ENCODE data around the gene CSF1R. TPM values are rescaled to one million over a fixed set of nuclear protein-coding genes. Genes with fewer than 3 reads are reported as not detected.

Gene CSF1R
- total and polyA plus RNA-seq, 2 donors from 2014 or later = 7.5 to 55.8 TPM

GRCh38 chr5:150108711-150109514 lies 22.6 kb upstream of the CSF1R start:
- no peak for FAIRE-seq
- Histone ChIP-seq H3K4me3 (ENCODE audit: low read length in 3 of 3) (no peak overlapping the region), H3K36me3 (ENCODE audit: control insufficient read depth in 2 of 3, insufficient read depth in 3 of 3, low read length in 3 of 3) (no peaks in the 10 kb centered on the region), H3K27me3 (ENCODE audit: control insufficient read depth, insufficient read depth, low read length) (no peaks in the 10 kb centered on the region), H3K9ac (ENCODE audit: low read length in 3 of 3) (no peak overlapping the region), H3K9me3 (ENCODE audit: control insufficient read depth in 2 of 3, insufficient read depth in 1 of 3, low read length in 3 of 3) (no peaks in the 10 kb centered on the region), H3K27ac (ENCODE audit: low read depth in 2 of 2, low read length in 2 of 2) (no peak overlapping the region), H3K4me1 (ENCODE audit: control insufficient read depth in 2 of 3, insufficient read depth in 2 of 3, low read depth in 1 of 3, low read length in 3 of 3) (peaks cover 0 to 4% (median 0%) of the 10 kb centered on the region in 3 donors)
- peak in 1 of 5 donors; percentile 56 for DNase-seq
- intact Hi-C loops (cut with DNase I) = no loop called here
- TF ChIP-seq, protein P1, sequence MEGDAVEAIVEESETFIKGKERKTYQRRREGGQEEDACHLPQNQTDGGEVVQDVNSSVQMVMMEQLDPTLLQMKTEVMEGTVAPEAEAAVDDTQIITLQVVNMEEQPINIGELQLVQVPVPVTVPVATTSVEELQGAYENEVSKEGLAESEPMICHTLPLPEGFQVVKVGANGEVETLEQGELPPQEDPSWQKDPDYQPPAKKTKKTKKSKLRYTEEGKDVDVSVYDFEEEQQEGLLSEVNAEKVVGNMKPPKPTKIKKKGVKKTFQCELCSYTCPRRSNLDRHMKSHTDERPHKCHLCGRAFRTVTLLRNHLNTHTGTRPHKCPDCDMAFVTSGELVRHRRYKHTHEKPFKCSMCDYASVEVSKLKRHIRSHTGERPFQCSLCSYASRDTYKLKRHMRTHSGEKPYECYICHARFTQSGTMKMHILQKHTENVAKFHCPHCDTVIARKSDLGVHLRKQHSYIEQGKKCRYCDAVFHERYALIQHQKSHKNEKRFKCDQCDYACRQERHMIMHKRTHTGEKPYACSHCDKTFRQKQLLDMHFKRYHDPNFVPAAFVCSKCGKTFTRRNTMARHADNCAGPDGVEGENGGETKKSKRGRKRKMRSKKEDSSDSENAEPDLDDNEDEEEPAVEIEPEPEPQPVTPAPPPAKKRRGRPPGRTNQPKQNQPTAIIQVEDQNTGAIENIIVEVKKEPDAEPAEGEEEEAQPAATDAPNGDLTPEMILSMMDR (IDR thresholded peaks at IDR 0.05; ENCODE audit: borderline replicate concordance, extremely low read depth, insufficient read depth) = no peak

GRCh38 chr5:150107909-150108447 lies 21.6 kb upstream of the CSF1R start:
- Histone ChIP-seq H3K4me3 (ENCODE audit: low read length in 3 of 3) (no peak overlapping the region), H3K36me3 (ENCODE audit: control insufficient read depth in 2 of 3, insufficient read depth in 3 of 3, low read length in 3 of 3) (no peaks in the 10 kb centered on the region), H3K27ac (ENCODE audit: low read depth in 2 of 2, low read length in 2 of 2) (no peak overlapping the region), H3K9ac (ENCODE audit: low read length in 3 of 3) (no peak overlapping the region), H3K4me1 (ENCODE audit: control insufficient read depth in 2 of 3, insufficient read depth in 2 of 3, low read depth in 1 of 3, low read length in 3 of 3) (peaks cover 0 to 1% (median 0%) of the 10 kb centered on the region in 3 donors), H3K27me3 (ENCODE audit: control insufficient read depth, insufficient read depth, low read length) (no peaks in the 10 kb centered on the region), H3K9me3 (ENCODE audit: control insufficient read depth in 2 of 3, insufficient read depth in 1 of 3, low read length in 3 of 3) (no peaks in the 10 kb centered on the region)
- TF ChIP-seq, protein P1 (IDR thresholded peaks at IDR 0.05; ENCODE audit: borderline replicate concordance, extremely low read depth, insufficient read depth) = no peak
- FAIRE-seq = no peak
- DNase-seq = peak in 1 of 5 donors; percentile 32
- intact Hi-C loops (cut with DNase I) = no loop called here

DNA sequence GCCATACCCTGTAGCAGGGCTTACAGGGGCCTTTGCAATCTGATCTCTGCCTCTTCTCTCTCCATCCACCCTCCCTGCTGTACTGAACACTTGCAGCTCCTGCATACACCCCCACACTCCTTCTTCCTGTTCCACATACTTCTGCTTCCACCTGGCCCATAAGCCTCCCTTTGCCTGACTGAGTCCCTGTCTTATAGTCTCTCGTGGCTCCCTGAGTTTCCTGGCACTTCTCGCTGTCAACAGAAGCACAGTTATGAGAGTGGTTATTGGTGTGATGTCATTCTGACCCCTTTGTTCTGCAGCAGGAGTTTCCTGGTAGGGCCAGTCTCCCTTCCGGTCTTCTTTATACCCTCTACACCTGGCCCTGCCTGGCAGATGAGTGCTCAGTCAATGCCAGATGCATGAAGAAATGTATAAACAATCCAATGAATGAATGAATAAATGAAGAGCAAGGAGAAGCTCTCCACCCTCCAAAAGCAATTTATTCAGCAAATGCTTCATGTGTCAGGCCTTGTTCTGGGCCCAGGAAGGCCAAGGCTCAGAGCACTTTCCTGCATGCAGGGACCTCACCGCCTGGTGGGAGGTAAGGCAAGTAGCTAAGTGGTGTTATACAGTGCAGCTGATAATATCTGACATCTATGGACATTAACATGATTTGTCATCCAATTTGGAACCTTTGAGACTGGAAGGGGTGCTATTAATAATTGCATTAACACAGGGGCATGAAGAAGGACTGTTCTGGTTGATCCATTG lies 20.5 kb upstream of the CSF1R start:
- Histone ChIP-seq H3K4me1 (ENCODE audit: control insufficient read depth in 2 of 3, insufficient read depth in 2 of 3, low read depth in 1 of 3, low read length in 3 of 3) (no peaks in the 10 kb centered on the region), H3K27me3 (ENCODE audit: control insufficient read depth, insufficient read depth, low read length) (no peaks in the 10 kb centered on the region), H3K27ac (ENCODE audit: low read depth in 2 of 2, low read length in 2 of 2) (no peak overlapping the region), H3K9me3 (ENCODE audit: control insufficient read depth in 2 of 3, insufficient read depth in 1 of 3, low read length in 3 of 3) (no peaks in the 10 kb centered on the region), H3K4me3 (ENCODE audit: low read length in 3 of 3) (no peak overlapping the region), H3K36me3 (ENCODE audit: control insufficient read depth in 2 of 3, insufficient read depth in 3 of 3, low read length in 3 of 3) (no peaks in the 10 kb centered on the region), H3K9ac (ENCODE audit: low read length in 3 of 3) (no peak overlapping the region)
- DNase-seq (peak in 3 of 5 donors; percentile 58 to 70 (median 59)), FAIRE-seq (no peak)
- intact Hi-C loops (cut with DNase I) = no loop called here
- TF ChIP-seq, protein P1 (IDR thresholded peaks at IDR 0.05; ENCODE audit: borderline replicate concordance, extremely low read depth, insufficient read depth) = no peak

Data from kidney (tissue), 14 donors.